Measurements from ENCODE around the gene KDM5A. TPM values are rescaled to one million over a fixed set of nuclear protein-coding genes. Genes with fewer than 3 reads are reported as not detected.

Gene KDM5A
- total RNA-seq, 2 donors from 2014 or later = 52.8 to 57.7 TPM

GRCh38 chr12:264269-264668 lies 124.9 kb downstream of the KDM5A start:
- Histone ChIP-seq H3K27ac (no peak overlapping the region), H3K36me3 (no peaks in the 10 kb centered on the region), H3K4me3 (no peak overlapping the region), H3K4me1 (ENCODE audit: control insufficient read depth in 1 of 2, low read depth in 2 of 2) (no peaks in the 10 kb centered on the region), H3K27me3 (replicated peaks; ENCODE audit: insufficient read depth) (no peaks in the 10 kb centered on the region), H3K9me3 (no peaks in the 10 kb centered on the region)
- DNase-seq (ENCODE audit: low spot score) (no peak), ATAC-seq (ENCODE audit: insufficient number of reproducible peaks, low FRiP score, low read depth) (no peak)
- no peak for TF ChIP-seq CTCF (IDR thresholded peaks at IDR 0.05)

GRCh38 chr12:263574-263973 lies 125.5 kb downstream of the KDM5A start:
- Histone ChIP-seq H3K27me3 (replicated peaks; ENCODE audit: insufficient read depth) (no peaks in the 10 kb centered on the region), H3K4me3 (no peak overlapping the region), H3K27ac (no peak overlapping the region), H3K4me1 (ENCODE audit: control insufficient read depth in 1 of 2, low read depth in 2 of 2) (no peaks in the 10 kb centered on the region), H3K9me3 (no peaks in the 10 kb centered on the region), H3K36me3 (no peaks in the 10 kb centered on the region)
- DNase-seq (ENCODE audit: low spot score) (no peak), ATAC-seq (ENCODE audit: insufficient number of reproducible peaks, low FRiP score, low read depth) (no peak)
- TF ChIP-seq CTCF (IDR thresholded peaks at IDR 0.05) = no peak

- Histone ChIP-seq H3K27ac (no peak within 1 kb of the TSS), H3K4me3 (no peak within 1 kb of the TSS), H3K9me3 (no peaks in the 10 kb centered on the region), H3K36me3 (no peaks in the 10 kb centered on the region), H3K27me3 (replicated peaks; ENCODE audit: insufficient read depth) (no peaks in the 10 kb centered on the region), H3K4me1 (ENCODE audit: control insufficient read depth in 1 of 2, low read depth in 2 of 2) (no peaks in the 10 kb centered on the region)
- DNase-seq (ENCODE audit: low spot score) (no peak), ATAC-seq (ENCODE audit: insufficient number of reproducible peaks, low FRiP score, low read depth) (no peak)
- no peak for TF ChIP-seq CTCF (IDR thresholded peaks at IDR 0.05)
Observed at GRCh38 chr12:262817-263216, 126.3 kb downstream of the KDM5A start, which contains the start of gene SLC6A13. SLC6A13 (minus strand) TSS chr12:262836; CDS start chr12:260052, 2,784 bp downstream.

GRCh38 chr12:262113-262512 lies 127.0 kb downstream of the KDM5A start:
- Histone ChIP-seq H3K27ac (no peak overlapping the region), H3K4me1 (ENCODE audit: control insufficient read depth in 1 of 2, low read depth in 2 of 2) (no peaks in the 10 kb centered on the region), H3K4me3 (no peak overlapping the region), H3K9me3 (no peaks in the 10 kb centered on the region), H3K36me3 (no peaks in the 10 kb centered on the region), H3K27me3 (replicated peaks; ENCODE audit: insufficient read depth) (no peaks in the 10 kb centered on the region)
- DNase-seq (ENCODE audit: low spot score) = no peak
- no peak for ATAC-seq (ENCODE audit: insufficient number of reproducible peaks, low FRiP score, low read depth)
- no peak for TF ChIP-seq CTCF (IDR thresholded peaks at IDR 0.05)

GRCh38 chr12:257521-258321 lies 131.4 kb downstream of the KDM5A start:
- Histone ChIP-seq H3K27ac (no peak overlapping the region), H3K36me3 (no peaks in the 10 kb centered on the region), H3K27me3 (replicated peaks; ENCODE audit: insufficient read depth) (no peaks in the 10 kb centered on the region), H3K4me3 (no peak overlapping the region), H3K9me3 (no peaks in the 10 kb centered on the region), H3K4me1 (ENCODE audit: control insufficient read depth in 1 of 2, low read depth in 2 of 2) (no peaks in the 10 kb centered on the region)
- TF ChIP-seq CTCF (IDR thresholded peaks at IDR 0.05) = no peak
- no peak for ATAC-seq (ENCODE audit: insufficient number of reproducible peaks, low FRiP score, low read depth)
- no peak for DNase-seq (ENCODE audit: low spot score)
